Left lobe of liver (tissue), 2 donors: ENCODE measurements around the gene GRID2. TPM values are rescaled to one million over a fixed set of nuclear protein-coding genes. Genes with fewer than 3 reads are reported as not detected.
"Not testable (repeated sequence)": the region's sequence is repeated elsewhere in the genome, so short reads cannot be mapped to it uniquely, and the experiment has no call there.

Experiments used
- ATAC-seq: fragments of 200-7000 bp; cut with Tn5 transposase; one replicate; pipeline ENCODE4 v1.9.1; 2020; ENCODE audit warnings: mild to moderate bottlenecking, moderate library complexity
- DNase-seq: peaks from one replicate; pipeline ENCODE4 v3.0.0-alpha.2; 2020; ENCODE audit warnings: low spot score
- total RNA-seq: library from RNA; stranded (reverse); gene quantifications from one replicate; pipeline ENCODE4 v1.2.1, GENCODE V29; 2021
- donor health status: DM: no; HTN: no; CAD: no; lungs with moderate emphysema.
- donor health status: DM: no; HTN: yes; CAD: no.

Gene GRID2
- total RNA-seq, 1 donor from 2014 or later, result not detected

- no peak for ATAC-seq
- no peak for DNase-seq
These were observed 129.5 kb downstream of the GRID2 start for GRCh38 chr4:92433272-92433758.

- not testable (repeated sequence) for DNase-seq, ATAC-seq
These were observed 135.0 kb downstream of the GRID2 start for GRCh38 chr4:92438722-92439121.

DNA sequence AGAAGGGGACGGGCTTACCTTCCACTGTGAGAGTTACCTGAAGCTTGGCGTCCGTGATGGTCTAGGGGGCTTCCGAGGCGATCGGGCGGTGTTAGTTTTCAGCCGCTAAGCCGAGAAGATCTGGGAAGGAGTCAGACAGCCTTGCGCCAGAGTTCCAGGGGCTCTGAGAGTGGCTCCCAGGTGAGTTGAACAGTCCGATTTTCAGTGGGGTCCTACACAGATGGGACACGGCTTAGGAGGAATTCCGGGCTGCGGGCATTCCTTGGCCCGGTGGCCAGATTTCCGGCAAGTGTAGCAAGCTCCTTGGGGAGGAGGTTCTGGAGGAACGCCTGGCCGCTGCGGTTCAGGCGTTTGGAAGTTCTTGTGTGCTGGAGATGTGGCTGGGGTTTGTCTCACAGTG lies 138.4 kb downstream of the GRID2 start:
- ATAC-seq, DNase-seq: not testable (repeated sequence)

DNA sequence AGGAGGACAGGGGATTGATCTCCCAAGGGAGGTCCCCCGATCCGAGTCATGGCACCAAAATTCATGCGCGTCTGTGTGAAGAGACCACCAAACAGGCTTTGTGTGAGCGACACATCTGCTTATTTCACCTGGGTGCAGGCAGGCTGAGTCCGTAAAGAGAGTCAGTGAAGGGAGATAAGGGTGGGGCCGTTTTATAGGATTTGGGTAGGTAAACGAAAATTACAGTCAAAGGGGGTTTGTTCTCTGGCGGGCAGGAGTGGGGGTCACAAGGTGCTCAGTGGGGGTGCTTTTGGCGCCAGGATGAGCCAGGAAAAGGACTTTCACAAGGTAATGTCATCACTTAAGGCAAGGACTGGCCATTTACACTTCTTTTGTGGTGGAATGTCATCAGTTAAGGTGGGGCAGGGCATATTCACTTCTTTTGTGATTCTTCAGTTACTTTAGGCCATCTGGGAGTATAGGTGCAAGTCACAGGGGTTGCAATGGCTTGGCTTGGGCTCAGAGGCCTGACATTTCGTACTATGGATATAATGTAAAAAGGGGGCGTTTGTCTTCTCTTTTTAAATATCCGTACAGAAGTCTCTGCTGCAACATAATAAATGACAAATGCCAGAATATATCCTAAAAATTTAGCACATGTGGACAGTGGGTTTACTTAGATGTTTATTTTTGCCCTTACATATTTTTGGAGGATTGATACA lies 140.5 kb downstream of the GRID2 start:
- not testable (repeated sequence) for ATAC-seq, DNase-seq

GRCh38 chr4:92445127-92445526 lies 141.4 kb downstream of the GRID2 start:
- DNase-seq (no peak), ATAC-seq (no peak)

DNA sequence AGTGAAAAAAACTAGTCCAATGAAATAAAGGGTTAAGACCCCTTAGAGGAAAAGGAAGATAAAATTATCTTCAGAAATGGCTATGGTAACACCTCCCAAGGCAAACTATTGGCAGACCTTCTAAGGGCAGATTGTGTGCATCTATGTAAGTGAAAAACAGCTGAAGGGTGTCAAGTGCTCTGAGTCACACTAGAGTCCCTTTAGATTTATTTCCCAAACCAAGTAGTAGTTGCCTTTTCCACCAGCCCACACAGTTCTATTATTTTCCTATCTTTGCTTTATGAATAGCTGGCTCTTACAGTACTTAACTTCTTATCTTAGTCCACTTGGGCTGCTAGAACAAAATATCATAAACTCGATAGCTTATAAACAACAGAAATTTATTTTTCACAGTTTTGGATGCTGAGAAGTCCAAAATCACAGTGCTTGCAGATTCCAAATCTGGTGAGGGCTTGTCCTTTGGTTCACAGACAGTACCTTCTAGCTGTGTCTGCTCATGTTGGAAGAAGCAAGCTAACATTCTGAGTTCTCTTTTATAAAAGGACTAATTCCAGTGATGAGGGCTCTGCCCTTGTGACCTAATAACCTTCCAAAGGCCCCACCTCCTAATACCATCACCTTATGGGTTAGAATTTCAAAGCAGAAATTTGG lies 143.6 kb downstream of the GRID2 start:
- DNase-seq (no peak), ATAC-seq (no peak)

DNA sequence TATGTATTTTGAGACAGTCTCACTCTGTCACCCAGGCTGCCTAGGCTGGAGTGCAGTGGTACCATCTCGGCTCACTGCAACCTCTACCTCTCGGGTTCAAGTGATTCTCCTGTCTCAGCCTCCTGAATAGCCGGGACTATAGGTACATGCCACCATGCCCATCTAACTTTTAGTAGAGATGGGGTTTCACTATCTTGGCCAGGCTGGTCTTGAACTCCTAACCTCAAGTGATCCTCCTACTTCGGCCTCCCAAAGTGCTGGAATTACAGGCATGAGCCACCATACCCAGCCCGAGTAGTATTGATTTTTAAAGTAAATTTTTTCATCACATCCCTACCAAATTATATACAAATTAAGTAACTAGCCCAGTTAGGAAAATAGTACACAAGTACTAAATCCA lies 144.4 kb downstream of the GRID2 start:
- not testable (repeated sequence) for ATAC-seq, DNase-seq

GRCh38 chr4:92450694-92451093 lies 146.9 kb downstream of the GRID2 start:
- no peak for DNase-seq
- no peak for ATAC-seq

DNA sequence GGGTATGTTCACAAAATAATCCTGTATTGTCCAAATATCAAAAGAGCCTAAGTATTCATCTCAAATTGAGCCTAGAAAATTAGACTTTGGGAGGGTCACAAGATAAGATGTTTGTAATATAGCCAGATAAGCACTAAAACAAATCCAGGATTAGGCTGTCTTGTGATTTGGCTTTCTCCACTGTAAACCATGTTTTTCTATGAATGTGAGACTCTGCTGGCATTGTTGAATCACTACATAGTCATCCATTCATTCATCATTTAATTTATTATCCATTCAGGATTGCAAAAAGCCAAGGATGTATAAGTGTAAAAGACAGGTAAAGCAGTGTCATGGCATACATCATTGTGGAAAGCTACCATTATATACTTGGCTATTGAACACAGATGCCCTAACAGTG lies 148.0 kb downstream of the GRID2 start:
- DNase-seq, result no peak
- no peak for ATAC-seq

- not testable (repeated sequence) for DNase-seq, ATAC-seq
These were observed 148.6 kb downstream of the GRID2 start for GRCh38 chr4:92452383-92452782.

DNA sequence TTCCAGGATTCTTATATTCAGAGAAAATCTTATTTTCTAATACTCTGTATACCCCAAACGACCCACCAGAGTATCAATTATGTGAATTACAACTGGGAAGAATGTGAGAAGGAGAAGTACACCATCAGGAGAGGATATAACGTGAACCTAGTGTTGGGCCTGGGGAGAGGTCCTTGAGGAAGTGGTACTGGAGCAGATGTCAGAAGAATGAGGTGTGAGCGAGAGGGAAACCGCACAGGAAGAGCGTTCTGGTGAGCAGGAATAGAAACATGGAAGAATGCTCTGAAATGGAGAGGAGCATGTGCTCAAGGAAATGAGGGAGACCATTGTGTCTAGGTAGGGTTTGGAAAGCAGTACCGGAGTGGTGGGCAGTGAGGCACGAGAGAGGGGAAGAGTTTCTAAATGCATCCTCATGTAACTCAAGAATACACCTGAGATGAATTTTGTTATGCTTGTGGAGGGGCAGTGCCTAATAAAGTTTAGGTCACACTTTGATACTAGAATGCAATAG lies 151.6 kb downstream of the GRID2 start:
- DNase-seq (no peak), ATAC-seq (no peak)

- no peak for DNase-seq
- ATAC-seq, result no peak
These were observed 152.2 kb downstream of the GRID2 start for GRCh38 chr4:92455951-92456350.

GRCh38 chr4:92461732-92462131 lies 158.0 kb downstream of the GRID2 start:
- DNase-seq (no peak), ATAC-seq (no peak)

GRCh38 chr4:92477298-92477697 lies 173.5 kb downstream of the GRID2 start:
- DNase-seq (no peak), ATAC-seq (no peak)

DNA sequence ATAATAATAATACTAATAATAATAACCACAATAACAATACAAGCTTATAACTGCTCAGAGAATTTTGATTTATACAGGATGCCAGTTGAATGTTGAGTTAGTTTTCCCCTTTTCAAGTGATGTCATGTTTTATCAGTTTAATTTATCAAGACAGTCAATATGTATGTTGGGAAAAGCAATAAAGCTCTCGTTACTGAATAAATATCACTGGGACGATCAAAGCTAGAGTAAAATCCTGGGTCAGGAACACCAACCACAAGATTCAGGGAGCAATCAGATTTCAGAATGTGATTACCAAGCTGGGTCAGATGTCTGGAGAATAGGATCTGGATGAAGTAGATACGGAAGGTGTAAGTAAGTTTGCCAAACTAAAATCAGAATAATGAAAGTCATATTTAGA lies 179.6 kb downstream of the GRID2 start:
- no peak for ATAC-seq

GRCh38 chr4:92488496-92488895 lies 184.7 kb downstream of the GRID2 start:
- DNase-seq (no peak), ATAC-seq (no peak)

More for the DNA sequence above, 179.6 kb downstream of the GRID2 start:
- no peak for DNase-seq

GRCh38 chr4:92497141-92497540 lies 193.4 kb downstream of the GRID2 start:
- ATAC-seq (no peak), DNase-seq (no peak)

DNA sequence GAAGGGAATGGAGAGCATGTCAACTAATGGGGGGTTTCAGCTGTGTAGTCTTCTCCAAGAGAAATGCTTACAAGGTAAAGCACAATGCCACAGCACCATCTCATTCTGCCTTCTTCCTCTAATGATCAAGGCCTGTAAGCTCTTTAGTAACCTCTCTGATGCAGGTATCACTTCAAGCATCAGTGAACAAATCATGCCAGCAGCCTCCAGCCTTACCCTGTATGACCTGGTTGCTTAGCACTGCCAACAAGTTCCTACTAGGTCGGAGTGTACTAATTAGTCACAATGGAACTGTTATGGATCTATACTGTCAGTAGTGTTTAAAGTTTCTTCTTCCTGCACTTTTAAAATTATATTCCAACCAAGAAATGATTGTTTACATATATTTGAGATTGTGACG lies 197.7 kb downstream of the GRID2 start:
- DNase-seq (no peak), ATAC-seq (no peak)

- DNase-seq (no peak), ATAC-seq (no peak)
These were observed 203.2 kb downstream of the GRID2 start for GRCh38 chr4:92506933-92507332.

DNA sequence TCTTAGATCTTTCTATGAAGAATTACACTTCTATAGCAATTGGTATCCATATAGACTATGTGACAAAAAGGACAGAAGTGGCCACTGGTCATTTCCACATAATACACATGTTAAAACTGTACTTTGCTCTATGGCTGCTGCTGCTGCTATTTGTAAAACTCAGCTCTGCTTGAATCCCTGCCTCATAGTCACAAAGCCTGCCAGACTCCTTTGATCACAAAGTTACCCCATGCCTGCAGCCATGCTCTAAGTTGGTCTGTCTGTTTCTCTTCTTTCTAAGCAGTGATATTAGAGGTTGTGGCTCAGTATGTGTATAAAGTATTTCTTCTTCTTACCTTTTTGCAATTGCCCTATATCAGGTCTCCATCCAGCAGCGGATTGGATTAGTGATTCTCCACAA lies 210.9 kb downstream of the GRID2 start:
- no peak for DNase-seq
- no peak for ATAC-seq

DNA sequence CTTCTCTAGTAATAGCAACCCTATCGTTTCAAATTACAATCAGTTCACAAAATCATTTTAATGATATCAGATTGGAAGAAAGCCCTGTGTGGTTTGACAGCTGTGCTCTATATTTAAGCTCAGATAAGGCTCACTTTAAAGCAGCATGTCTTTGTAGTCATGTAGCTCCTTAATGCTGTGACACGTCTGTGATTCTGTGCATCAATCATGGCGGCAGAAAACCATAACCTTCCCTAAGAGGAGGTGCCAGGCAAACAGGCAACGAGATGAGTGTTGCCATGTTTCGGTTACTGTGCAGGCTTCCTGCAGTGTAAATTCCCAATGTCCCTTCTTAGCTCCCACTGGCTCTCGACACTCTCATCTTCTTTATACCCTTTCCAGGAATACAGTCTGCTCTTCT lies 212.7 kb downstream of the GRID2 start:
- no peak for ATAC-seq

DNA sequence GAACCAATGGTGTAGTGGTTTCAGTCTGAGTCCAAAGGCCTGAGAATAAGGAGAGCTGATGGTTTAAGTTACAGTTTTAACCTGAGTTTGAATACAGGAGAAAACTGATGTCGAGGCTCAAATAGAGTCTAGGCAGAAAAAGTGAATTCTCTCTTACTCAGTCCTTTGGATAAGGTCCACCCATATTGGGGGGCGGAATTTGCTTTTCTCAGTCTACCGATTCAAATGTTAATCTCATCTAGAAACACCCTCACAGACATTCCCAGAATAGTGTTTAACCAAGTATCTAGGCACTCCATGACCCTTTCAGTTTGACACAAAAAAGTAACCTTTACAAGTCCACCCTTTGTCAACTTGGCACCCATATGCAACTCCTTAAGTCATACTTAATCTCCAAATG lies 216.0 kb downstream of the GRID2 start:
- DNase-seq, result no peak
- ATAC-seq, result no peak

More for the DNA sequence above, 212.7 kb downstream of the GRID2 start:
- no peak for DNase-seq
